GM19468 (cell line): ENCODE results near the gene MYPOP.

Experiments
- ATAC-seq: cut with Tn5 transposase; IDR thresholded peaks from one replicate; pipeline ENCODE4 v1.9.1; 2021; ENCODE audit warnings: mild to moderate bottlenecking, moderate library complexity, moderate number of reproducible peaks; ENCODE audit not compliant: unreplicated experiment; ENCODE audit errors: extremely low read depth

The MYPOP gene, protein sequence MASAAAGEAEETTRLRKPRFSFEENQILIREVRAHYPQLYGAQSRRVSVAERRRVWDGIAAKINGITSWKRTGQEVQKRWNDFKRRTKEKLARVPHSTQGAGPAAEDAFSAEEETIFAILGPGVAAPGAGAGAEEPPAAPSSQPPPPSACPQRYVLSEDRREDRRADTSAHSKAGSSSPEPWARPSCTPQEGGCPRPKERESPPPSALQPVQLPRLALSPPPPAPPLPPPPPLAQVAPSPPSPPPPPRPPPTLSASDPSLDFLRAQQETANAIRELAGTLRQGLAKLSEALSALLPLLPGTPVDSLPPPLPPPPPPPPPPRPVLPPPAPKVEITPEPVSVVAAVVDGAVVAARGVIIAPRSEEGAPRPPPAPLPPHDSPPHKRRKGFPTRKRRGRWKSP

DNA sequence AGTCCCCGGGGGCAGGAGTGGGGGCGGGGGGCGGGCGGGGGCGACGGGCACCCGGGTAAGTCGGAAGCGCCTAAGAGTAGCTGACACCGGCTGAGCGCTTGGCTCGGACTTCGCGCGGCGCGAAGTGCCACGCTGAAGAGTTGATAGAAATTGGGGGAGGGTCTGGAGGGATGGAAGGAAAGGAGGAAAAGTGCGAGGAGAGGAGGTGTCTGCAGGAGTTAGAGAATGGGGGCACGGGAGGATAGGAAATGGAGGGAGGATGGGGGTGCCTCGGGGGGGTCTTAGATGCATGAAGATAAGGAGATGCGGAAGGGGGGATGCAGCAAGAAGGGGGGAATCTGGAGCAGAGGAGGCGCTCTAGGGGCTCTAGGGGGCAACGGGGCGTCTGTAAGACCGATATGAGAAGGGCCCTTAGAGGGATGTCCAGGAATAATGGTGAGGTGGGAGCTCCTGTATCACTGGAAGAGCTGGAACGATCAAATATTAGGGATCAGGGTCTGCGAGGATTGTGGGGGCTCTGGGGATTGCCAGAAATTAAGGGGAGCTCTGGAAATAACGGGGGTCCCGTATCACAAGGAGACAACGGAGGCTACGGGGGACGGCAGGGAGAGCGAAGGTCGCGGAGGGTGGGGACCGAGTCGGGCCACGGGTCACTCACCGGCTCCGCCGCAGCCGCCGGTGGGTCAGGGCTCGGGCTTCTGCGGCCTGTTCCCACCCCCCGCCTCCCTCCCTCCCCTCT lies at the start of gene MYPOP:
TSS of gene MYPOP (minus strand) at position 702 of the 739 bp plus-strand sequence. CDS start 840 bp downstream, outside the sequence.
- no peak for ATAC-seq

- no peak for ATAC-seq
These were observed 45.5 kb upstream of the MYPOP start for GRCh38 chr19:45947926-45948325.

DNA sequence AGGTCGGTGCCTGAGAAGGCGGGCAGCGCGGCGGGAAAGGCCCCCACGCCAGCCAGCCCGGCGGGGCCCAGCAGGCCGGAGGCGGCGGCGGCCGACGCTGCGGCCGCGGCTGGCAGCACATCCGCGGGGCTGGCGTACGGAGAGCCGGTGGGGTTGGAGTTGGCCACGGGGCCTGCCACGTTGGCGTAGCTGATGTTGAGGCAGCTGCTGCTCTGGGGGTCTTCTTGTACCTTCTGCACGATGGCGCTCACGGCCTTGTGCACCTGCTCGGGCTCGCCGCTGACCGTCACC lies 38.0 kb upstream of the MYPOP start:
- no peak for ATAC-seq

DNA sequence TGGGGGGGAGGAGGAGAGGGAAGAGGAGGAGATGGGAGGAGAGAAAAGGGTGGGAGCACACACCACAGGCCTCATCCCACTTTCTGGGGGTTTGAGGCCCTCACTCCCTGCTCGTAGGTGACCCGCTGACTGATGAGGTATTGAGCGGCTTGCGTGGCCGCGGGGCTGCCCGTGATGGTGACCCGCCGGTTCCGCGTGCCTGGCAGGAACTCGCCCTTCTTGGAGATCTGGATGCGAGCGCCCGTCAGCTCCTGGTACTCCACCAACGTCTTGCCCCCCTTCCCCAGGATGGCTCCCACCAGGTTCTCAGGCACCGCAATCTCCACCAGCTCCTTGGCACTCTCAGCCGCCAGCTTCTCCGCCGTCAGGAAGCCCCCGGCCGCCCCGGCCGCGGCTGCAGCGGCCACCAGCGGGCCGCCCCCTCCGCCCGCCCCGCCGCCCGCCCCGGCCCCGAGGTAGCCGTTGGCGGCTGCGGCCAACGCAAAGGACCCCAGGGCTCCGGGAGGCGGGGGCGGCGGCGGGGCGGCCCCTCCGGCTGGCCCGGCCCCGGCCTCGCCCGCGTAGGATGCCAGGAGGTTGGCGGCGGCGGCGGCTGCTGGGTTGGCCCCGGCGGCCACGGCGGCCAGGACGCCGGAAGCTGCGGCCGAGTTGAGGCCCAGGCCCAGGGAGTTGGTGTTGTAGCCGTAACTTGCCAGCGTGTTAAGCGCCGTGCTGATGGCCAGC lies 37.5 kb upstream of the MYPOP start:
- ATAC-seq: no peak

GRCh38 chr19:45938733-45939319 lies 36.4 kb upstream of the MYPOP start:
- no peak for ATAC-seq

- ATAC-seq: no peak
These were observed 32.9 kb upstream of the MYPOP start for GRCh38 chr19:45935267-45935666.

- no peak for ATAC-seq
These were observed 32.3 kb upstream of the MYPOP start for GRCh38 chr19:45934551-45935230.

GRCh38 chr19:45933759-45934158 lies 31.3 kb upstream of the MYPOP start:
- ATAC-seq: no peak

GRCh38 chr19:45931055-45931454 lies 28.6 kb upstream of the MYPOP start:
- ATAC-seq: no peak

DNA sequence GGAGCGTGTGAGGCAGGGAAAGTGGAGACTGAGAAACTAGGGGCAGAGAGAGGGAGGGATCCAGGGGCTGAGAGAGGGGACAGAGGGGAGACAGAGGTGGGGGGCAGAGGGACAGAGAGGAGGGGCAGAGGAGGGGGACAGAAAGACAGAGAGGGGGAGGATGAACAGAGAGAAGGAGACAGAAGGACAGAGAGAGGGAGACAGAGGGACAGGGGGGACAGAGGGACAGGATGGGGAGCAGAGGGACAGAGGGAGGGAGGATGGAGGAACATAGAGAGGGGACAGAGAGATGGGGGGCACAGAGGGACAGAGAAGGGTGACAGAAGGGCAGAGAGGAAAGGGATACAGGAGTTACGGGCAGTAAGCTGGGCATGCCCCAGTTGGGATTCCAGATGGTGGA lies 26.8 kb upstream of the MYPOP start:
- no peak for ATAC-seq

DNA sequence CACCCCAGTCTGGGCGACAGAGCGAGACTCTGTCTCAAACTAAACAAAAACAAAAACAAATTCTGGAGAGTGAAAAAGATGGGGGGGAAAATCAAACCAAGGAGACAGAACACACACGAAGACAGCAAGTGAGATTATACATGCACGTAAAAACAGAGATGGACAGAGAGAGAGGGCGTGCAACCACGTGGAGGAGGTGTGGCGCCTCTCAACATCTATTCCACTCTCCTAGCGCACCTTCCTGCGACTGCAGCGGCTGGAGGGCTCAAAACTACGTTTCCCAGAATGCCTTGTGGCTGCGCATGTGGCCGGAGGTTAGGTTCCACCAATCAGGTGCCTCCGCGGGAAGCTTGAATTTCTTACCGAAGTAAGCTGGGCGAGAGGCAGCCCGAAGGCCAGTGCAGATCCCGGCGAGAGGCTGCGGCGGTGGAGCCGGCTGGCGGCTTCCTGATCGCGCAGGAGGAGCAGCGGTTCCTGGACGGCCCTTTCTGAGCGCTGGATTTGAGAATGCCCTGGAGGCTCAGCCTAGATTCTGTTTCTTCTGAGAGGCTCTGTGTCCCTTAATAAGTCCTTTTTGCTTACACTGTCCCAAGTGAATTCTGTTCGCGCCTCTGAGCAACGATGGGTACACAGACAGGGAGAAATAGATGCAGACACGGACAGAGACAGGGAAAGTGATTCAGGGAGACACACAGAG lies 25.3 kb upstream of the MYPOP start:
- ATAC-seq: no peak

DNA sequence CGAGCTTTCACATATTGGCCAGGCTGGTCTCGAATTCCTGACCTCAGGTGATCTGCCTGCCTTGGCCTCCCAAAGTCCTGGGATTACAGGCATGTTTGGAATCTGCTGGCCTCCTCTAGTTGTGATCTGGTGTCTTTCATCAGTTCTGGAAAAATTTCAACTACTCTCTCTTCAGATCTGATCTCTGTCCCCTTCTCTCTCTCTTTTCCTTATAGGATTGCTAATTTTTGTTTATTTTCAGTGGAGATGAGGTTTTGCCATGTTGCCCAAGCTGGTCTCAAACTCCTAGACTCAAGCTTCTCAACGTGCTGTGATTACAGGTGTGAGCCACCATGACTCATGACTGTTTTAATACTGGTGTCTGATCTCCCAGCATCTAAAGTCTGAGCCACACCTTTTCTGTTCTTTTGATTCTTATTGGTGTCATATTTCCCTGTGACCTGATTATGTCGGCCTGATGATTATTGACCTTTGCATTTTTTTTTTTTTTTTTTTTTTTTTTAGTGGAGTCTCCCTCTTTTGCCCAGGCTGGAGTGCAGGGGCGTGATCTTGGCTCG lies 22.6 kb upstream of the MYPOP start:
- ATAC-seq: no peak

GRCh38 chr19:45922281-45922680 lies 19.9 kb upstream of the MYPOP start:
- ATAC-seq: no peak

- no peak for ATAC-seq
These were observed 18.0 kb upstream of the MYPOP start for GRCh38 chr19:45920458-45920857.

GRCh38 chr19:45919678-45920077 lies 17.3 kb upstream of the MYPOP start:
- ATAC-seq: no peak

DNA sequence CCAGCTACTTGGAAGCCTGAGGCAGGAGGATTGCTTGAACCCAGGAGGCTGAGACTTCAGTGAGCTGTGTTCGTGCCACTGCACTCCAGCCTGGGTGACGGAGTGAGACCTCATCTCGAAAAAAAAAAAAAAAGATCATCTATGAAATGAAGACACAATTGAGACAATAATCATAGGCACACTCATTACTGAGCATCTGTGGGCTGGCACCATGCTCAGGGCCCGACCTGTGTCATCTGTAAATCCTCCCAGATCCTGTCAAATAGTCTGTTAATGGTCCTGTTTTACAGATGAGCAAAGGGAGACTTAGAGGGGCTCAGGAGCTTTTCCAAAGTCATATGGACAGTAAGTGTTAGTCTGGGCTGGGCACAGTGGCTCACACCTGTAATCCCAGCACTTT lies 16.3 kb upstream of the MYPOP start:
- ATAC-seq: no peak

- no peak for ATAC-seq
These were observed 15.1 kb upstream of the MYPOP start for GRCh38 chr19:45917421-45918091.

GRCh38 chr19:45913874-45914830 lies 11.7 kb upstream of the MYPOP start, which contains the start of gene NANOS2:
NANOS2 (minus strand) TSS chr19:45914778; CDS start chr19:45914693, 85 bp downstream.
- ATAC-seq: no peak
